HCT116 (cell line): Measurements from ENCODE around the gene NR2F1-AS1.

Experiments used
- CTCF ChIP-seq, 3 experiments: fragments of 200-600 bp in 1 of 3; sonication (generic) in 1 of 3; IDR thresholded peaks in 2 of 3; conservative IDR thresholded peaks in 1 of 3; 2 replicates each; pipeline ENCODE4 v1.5.1; 2012 to 2017; ENCODE audit warnings: low read depth in 2 of 3, low read length in 2 of 3, antibody characterized with exemption in 1 of 3, borderline replicate concordance in 1 of 3, control low read depth in 1 of 3, mild to moderate bottlenecking in 1 of 3, mixed read lengths in 1 of 3, mixed run types in 1 of 3, moderate library complexity in 1 of 3; ENCODE audit not compliant: insufficient read depth in 1 of 3
- EZH2 ChIP-seq: fragments of 200-600 bp; sonication (generic); IDR thresholded peaks from 2 replicates; pipeline ENCODE4 v1.6.1; 2017; ENCODE audit warnings: antibody characterized with exemption, mixed run types
- EZH2phosphoT487 ChIP-seq: fragments of 200-600 bp; IDR thresholded peaks from 2 replicates; pipeline ENCODE4 v1.6.1; 2018; ENCODE audit warnings: antibody characterized with exemption, borderline replicate concordance
- JUND ChIP-seq: IDR thresholded peaks from 2 replicates; pipeline ENCODE4 v1.6.1; 2012
- POLR2A ChIP-seq: IDR thresholded peaks from 2 replicates; pipeline ENCODE4 v1.7.0; 2011; ENCODE audit warnings: borderline replicate concordance; ENCODE audit not compliant: insufficient read depth, insufficient read length; ENCODE audit errors: extremely low read depth
- POLR2AphosphoS5 ChIP-seq: IDR thresholded peaks from 2 replicates; pipeline ENCODE4 v1.6.1; 2011; ENCODE audit warnings: mild to moderate bottlenecking, low read depth, low read length, moderate library complexity
- SIN3A ChIP-seq: IDR thresholded peaks from 2 replicates; pipeline ENCODE4 v1.6.1; 2012; ENCODE audit warnings: low read depth
- SP1 ChIP-seq: IDR thresholded peaks from 2 replicates; pipeline ENCODE4 v1.6.1; 2012; ENCODE audit warnings: low read depth
- ZFX ChIP-seq: fragments of 450-650 bp; IDR thresholded peaks from 2 replicates; pipeline ENCODE4 v1.6.1; 2017
- ZNF274 ChIP-seq: fragments of 200-500 bp; sonication (Bioruptor generic); IDR thresholded peaks from 2 replicates; pipeline ENCODE4 v1.6.1; 2014; ENCODE audit warnings: mild to moderate bottlenecking, low read depth, low read length, inconsistent platforms
- TF ChIP-seq, protein P1 (sequence below): IDR thresholded peaks from 2 replicates; pipeline ENCODE4 v1.6.1; 2012; ENCODE audit warnings: low read depth

- no peak for TF ChIP-seq CTCF (IDR thresholded peaks at IDR 0.05 in 2 of 3, conservative IDR thresholded peaks at IDR 0.05 in 1 of 3; ENCODE audit: borderline replicate concordance in 1 of 3, insufficient read depth in 1 of 3, low read depth in 2 of 3, low read length in 2 of 3)
- TF ChIP-seq EZH2phosphoT487: no peak
- TF ChIP-seq SIN3A: no peak
- TF ChIP-seq EZH2: no peak
- TF ChIP-seq, protein P1, sequence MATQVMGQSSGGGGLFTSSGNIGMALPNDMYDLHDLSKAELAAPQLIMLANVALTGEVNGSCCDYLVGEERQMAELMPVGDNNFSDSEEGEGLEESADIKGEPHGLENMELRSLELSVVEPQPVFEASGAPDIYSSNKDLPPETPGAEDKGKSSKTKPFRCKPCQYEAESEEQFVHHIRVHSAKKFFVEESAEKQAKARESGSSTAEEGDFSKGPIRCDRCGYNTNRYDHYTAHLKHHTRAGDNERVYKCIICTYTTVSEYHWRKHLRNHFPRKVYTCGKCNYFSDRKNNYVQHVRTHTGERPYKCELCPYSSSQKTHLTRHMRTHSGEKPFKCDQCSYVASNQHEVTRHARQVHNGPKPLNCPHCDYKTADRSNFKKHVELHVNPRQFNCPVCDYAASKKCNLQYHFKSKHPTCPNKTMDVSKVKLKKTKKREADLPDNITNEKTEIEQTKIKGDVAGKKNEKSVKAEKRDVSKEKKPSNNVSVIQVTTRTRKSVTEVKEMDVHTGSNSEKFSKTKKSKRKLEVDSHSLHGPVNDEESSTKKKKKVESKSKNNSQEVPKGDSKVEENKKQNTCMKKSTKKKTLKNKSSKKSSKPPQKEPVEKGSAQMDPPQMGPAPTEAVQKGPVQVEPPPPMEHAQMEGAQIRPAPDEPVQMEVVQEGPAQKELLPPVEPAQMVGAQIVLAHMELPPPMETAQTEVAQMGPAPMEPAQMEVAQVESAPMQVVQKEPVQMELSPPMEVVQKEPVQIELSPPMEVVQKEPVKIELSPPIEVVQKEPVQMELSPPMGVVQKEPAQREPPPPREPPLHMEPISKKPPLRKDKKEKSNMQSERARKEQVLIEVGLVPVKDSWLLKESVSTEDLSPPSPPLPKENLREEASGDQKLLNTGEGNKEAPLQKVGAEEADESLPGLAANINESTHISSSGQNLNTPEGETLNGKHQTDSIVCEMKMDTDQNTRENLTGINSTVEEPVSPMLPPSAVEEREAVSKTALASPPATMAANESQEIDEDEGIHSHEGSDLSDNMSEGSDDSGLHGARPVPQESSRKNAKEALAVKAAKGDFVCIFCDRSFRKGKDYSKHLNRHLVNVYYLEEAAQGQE: no peak
- no peak for TF ChIP-seq ZFX
- no peak for TF ChIP-seq POLR2AphosphoS5
- TF ChIP-seq ZNF274: no peak
- no peak for TF ChIP-seq JUND
- no peak for TF ChIP-seq SP1
- TF ChIP-seq POLR2A: no peak
Measured at GRCh38 chr5:93590493-93590892, 9.5 kb upstream of the NR2F1-AS1 start.
